Stimulated activated CD4-positive, alpha-beta T cell treated with anti-CD3 and anti-CD28 coated beads, TNF-alpha, amount 100 ng/mL, for 4 hours (primary cell): Measurements from ENCODE around the gene AMZ1.

ENCODE experiments used
- DNase-seq, 3 experiments: peaks; one replicate each; pipeline ENCODE4 v3.0.0-alpha.2; 2020; ENCODE audit warnings: low read depth in 3 of 3

The AMZ1 gene

GRCh38 chr7:2750004-2750407 lies 62.0 kb downstream of the AMZ1 start:
- no peak for DNase-seq

DNA sequence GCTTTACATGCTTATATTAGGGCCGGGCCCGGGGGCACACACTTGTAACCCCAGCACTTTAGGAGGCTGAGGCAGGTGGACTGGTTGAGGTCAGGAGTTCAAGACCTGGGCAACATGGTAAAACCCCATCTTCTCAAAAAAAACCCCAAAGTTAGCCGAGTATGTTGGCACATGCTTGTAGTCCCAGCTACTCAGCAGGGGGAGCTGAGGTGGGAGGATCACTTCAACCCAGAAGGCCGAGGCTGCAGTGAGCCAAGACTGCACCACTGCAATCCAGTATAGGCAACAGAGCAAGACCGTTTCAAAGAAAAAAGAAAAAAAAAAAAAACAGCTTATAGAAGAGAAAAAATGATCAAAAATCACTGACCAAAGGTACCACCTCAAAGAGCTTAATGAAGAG lies 63.1 kb downstream of the AMZ1 start:
- no peak for DNase-seq

GRCh38 chr7:2753148-2753547 lies 65.1 kb downstream of the AMZ1 start:
- no peak for DNase-seq

DNA sequence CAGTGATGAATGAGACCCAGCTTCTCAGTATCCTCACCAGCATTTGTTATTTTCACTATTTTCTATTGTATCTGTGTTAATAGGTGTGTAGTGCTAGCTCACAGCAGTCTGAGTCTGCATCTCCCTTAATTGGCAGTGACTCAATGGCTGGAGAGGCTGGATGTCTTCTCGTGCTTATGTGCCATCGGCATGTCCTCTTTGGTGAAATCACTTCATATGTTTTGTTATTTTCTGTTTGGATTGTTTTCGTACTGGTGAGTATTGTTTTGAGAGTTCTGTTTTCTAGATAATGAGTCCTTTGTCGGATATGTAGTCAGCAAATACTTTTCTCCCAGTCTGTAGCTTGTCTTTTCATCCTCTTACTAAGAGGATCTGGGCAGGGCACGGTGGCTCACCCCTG lies 66.1 kb downstream of the AMZ1 start:
- no peak for DNase-seq

DNA sequence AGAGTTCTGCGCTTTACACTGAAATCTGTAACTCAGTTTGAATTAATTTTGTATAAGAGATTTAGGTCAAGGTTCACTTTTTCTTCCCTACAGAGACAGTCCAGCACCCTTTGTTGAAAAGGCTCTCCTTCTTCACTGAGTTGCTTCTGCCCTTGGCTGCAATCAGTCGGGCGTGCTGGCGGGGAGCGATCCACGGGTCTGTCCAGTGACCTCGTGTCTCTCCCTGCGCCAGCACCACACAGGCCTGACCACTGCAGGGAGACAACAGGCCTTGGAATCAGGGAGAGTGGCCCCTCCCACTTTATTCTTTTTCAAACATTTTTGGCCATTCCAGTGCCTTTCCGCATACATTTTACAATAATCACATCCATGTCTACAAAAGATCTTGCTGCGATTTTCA lies 66.9 kb downstream of the AMZ1 start:
- no peak for DNase-seq

GRCh38 chr7:2755531-2755930 lies 67.5 kb downstream of the AMZ1 start:
- DNase-seq: no peak

- DNase-seq: no peak
These were observed 69.4 kb downstream of the AMZ1 start for GRCh38 chr7:2757361-2757903.

DNA sequence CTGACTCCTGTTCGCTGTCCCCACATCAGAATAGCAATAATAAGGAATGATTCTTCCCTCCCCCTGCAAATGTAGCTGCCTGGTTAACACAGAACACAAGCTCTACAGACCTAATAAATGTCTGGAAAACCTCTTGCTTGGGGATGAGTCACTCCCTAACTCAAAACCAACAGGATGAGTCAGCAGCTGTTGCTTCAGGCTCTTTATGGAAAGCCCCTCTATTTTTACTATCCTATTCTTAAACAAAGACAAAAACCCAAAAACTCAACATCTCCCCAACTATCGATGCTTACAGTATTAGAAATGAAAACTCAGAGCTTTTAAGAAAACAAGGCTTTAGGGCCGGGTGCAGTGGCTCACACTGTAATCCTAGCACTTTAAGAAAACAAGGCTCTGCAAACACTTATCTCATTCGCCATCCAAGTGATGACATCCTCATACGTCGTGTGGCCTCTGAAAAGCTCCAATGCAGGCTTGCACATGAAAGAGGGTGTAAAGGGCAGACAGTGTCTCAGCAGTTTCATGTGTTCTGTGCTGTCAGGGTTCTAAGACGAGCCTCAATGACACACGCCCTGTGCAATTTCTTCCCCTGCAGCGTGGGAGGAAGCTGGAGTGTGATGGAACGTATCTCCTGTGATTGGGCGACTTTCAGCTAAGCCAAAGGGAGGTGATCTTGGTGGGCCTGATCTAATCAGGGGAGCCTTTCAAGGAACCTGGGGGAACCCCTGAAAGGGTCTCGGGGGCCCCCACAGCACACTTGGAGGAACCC lies 70.1 kb downstream of the AMZ1 start:
- peak; percentile 31 to 42 (median 36) for DNase-seq

DNA sequence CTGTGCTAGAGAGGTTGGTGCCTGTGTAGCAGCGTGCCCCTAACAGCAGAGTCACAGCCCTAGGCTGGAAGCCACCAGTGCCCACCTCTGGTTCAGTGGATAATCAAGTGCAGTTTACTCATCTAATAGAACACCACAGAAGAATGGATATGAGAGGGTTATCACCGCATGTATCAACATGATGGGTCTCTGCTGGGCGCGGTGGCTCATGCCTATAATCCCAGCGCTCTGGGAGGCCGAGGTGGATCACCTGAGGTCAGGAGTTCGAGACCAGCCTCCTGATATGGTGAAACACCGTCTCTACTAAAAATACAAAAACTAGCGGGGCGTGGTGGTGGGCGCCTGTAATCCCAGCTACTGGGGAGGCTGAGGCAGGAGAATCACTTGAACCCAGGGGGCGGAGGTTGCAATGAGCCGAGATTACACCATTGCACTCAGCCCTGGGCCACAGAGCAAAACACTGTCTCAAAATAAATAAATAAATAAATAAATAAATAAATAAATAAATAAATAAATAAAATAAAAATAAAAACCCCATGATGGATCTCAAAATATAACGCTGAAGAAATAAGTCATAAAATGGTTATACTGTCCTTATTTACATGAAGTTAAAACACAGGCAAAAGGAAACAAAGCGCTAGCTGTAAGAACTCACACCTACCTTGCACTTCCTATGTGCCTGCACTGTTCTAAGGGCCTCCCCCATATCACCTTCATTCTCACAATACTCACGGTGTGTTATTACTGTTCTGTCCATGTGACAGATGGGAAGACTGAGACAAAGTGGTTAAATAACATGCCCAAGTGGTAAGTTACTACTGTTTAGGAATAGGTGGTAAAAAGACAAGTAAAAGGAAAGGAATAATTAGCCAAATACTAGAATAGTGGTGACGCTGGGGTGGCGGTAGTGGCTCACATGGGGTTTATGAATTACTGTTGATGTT lies 70.9 kb downstream of the AMZ1 start:
- no peak for DNase-seq

DNA sequence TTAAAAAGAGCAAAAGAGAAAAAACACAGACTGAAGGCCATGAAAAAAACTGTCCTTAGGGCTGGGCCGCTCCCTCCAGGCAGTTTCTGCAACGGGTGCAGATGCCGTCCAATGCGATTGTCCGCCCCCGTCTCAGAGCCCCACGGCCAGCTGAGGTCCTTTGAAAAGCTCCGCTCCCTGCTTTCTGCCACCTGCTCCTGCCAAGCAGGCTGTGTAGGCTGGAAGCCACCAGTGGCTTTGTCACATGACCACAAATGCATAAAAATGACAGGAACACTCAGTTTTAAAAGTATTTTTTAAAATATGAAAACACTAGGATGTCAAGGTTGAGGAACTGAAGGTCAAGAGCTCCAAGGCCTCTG lies 71.7 kb downstream of the AMZ1 start:
- no peak for DNase-seq

GRCh38 chr7:2760098-2760889 lies 72.3 kb downstream of the AMZ1 start:
- DNase-seq: no peak

- no peak for DNase-seq
These were observed 73.2 kb downstream of the AMZ1 start for GRCh38 chr7:2761131-2761624.

DNA sequence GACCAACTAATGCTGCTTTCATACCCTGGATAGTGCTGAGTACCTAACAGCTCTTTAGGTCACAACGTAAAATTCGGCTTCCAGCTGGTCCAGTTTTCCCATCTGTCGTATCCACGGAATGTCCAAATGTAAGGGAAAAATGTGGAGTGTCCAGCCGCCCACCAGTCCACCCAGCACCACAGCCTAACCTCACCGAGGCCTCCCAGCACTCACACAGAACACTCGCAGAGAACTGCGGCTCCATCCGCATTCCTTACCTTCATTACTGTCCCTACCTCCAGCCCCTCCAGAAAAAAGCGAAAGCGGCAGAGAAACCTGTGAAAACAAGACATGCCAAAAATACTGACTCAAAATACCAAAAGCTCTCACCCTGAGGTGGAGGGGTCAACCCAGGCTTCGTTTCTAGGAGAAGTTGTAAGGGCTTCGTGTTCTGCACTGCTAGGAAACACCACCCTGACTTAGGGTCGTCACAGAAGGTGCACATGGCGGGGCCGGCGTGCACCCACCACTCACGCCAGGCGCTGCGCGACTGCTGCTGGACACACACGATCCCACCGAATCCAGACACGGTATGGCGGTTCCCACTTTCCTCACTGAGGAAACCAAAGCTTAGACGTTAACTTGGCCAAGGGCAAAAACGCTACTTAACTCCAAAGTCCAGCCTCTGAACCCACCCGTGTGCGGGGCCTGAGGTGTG lies 73.9 kb downstream of the AMZ1 start:
- no peak for DNase-seq

GRCh38 chr7:2763597-2763996 lies 75.6 kb downstream of the AMZ1 start:
- DNase-seq: no peak

DNA sequence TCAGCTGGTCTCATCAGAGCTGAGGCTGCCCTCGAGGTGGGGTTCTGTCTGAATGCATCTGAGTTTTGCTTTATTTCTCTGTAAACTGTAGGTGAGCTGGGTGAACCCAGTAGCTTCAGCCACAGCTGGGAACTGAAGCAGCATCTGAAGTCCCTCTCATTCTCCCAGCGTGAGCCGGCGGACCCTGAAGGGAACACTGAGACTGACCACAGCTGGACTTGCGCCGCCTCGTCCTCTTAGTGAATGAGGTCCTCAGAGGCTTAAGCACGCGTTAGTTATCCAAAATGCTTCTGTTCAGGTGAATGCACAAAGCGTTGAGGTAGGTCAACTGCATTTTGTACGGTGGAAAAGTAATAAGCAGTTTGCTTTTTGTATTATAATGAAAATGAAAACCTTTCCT lies 76.6 kb downstream of the AMZ1 start:
- DNase-seq: no peak
